Activated CD4-positive, alpha-beta T cell treated with anti-CD3 and anti-CD28 coated beads, Interleukin-2, Interleukin-4, amounts not matched to agents 100 ng/mL and 50 ng/mL, durations not matched to agents 16 hours and 8 hours (primary cell): ENCODE data around the gene DPYSL3.
"Not testable (repeated sequence)": the region's sequence is repeated elsewhere in the genome, so short reads cannot be mapped to it uniquely, and the experiment has no call there.

Experiments
- DNase-seq: peaks from one replicate; pipeline ENCODE4 v3.0.0-alpha.2; 2020; ENCODE audit warnings: low spot score

DPYSL3 gene

DNA sequence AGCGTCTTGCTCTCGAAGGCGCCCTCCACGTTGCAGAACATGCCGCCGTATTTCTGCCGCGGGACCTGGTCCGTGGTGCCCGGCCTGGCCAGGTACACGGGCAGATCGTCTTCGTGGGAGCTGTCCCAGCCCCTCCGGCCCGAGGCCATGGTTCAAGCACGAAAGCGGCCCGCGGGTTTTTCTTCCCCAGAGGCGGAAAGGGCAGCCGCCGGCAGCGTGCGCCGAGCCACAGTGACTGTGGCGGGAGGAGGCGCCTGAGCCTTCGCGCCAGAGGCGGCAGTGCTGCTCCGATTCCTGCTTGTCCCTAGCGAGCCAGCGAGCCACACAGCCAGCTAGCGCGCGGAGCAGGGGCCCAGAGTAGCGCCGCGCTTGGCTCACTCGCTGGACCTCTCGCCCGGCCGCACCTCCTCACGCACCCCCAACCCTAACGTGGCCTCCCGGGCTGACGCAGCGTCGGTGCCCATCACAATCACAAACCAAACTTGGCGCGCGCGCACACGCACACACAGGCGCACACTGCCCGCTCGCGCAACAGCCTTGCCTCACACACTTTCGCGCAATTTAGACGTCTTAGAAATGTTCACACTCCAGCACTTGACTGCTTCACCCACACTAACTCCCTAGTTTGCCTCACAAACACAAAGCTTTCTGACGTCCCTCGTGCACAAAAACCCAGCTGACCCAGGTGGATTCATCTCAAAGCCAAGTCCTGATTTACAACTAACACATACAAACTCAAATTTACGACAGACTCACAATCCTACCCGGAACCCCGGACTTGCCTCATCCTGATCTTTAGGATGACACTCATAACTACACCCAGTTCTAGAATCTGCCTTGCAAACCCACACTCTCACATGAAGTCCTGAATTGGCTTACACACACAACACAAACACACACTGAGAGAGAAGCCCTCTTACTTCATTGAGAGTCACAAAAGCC, at the start of gene DPYSL3:
DPYSL3 (minus strand) TSS at position 359 of the 942 bp plus-strand sequence; CDS start at position 149, 210 bp downstream.
- no peak for DNase-seq

- DNase-seq, result no peak
Observed at GRCh38 chr5:147558826-147559225, 49.0 kb upstream of the DPYSL3 start.

DNA sequence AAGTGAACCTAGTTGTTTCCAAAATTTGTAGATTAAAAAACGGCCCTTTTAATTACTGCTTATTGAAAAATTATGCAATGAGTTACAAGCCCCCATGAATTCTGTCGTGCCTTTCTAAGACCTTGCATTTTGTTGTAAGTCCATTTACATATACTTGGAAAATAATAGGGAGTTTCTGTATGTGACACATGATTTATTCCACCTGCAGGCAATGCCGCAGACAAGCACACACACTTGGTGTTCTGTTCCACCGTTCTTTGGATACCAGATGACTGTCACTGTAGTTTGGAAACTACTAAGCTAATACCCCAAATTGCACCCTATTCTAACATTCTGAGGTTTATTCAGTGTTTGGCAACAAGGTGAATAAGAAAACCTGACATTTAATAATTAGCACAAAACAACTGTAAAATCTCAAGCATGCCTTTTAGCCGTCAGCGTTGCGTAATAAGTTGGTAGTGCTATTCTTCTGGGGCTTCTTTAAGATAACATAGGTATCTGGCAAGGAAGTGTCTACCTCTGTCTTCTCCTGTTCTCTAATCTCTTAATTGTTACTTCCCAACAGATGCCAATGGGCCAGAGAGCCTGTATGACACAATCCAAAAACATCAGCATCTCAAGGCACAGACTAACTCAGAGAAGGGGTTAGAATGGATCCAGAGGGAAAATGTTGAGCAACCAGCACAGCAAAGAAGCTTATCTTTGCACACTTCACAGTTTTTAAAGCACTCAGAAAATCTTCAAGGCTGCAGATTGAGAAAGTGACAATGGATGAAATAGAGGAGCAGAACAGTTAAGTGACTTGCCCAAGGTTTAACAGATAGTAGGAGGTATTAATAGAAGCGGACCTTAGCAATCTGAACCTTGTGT, 48.2 kb upstream of the DPYSL3 start:
- no peak for DNase-seq

DNA sequence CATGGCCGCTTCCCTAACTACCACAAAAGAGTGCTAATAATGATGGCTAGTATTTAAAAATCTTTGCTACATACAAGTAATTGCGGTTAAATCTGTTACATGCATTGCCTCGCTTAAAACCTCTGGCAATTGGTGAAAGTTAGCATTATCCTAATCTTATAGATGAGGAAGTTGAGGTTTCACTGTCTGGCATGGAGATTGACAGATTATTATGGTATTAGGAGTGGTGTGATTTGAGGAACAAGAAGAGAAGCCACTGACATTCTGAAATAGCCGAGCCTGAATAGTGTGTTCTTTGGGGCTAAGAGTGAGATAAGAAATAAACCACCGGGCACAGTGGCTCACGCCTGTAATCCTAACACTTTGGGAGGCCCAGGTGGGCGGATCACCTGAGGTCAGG, 45.3 kb upstream of the DPYSL3 start:
- no peak for DNase-seq

DNA sequence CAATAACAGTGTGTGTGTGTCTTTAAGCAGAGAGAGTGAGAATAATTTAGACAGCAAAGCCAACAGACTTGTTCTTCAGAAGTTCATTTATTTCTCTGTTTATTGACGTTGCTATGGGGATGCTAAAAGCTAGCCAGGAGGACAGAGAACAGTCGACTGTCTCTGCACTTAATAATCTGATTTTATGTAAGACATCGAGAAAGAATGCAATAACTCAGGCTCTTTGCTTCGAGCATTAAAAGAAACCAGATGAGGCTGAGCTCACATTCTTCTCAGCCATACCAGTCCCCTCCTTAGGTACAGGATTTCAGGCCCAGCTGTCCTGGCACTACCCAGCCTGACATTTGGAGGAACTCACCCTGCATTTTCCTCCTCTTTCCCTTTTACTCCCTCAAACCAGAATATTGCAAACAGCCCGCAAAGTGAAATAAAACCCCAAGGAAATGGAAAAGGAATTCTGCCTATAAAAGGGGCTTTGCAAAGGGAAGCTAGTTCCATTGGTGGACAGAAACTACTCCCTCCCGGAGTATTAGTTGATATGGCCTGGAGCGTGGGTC, 44.5 kb upstream of the DPYSL3 start:
- DNase-seq, result no peak

DNA sequence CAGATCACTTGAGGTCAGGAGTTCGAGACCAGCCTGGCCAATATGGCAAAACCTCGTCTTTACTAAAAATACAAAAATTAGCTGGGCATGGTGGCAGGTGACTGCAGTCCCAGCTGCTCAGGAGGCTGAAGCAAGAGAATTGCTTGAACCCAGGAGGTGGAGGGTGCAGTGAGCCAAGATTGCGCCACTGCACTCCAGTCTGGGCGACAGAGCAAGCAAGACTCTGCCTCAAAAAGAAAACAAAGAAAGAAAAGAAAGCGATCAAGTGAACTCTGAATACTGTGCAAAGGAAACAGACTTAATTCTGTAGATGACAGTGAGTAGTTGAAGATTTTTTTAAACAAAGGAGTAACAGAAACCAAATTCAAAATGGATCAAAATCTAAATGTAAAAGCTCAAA, 43.9 kb upstream of the DPYSL3 start:
- DNase-seq, result not testable (repeated sequence)

DNA sequence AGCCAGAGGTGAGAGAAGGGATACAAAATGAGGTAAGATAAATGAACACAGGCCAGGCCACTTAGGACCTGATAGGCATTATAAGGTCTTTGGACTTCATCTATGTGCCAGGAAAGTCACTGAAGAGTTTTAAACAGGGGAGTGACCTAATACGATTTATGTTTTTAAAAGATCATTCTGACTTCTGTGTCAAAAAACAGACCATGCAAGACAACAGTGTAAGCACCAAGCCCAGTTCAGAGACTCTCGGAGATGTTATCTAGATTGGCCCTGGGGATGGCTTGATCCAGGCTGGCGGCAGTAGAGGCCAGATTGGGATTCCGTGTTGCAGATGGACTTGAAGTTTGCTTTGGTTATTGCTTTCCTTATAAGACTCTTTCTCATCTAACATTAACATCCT, 43.0 kb upstream of the DPYSL3 start:
- no peak for DNase-seq

DNA sequence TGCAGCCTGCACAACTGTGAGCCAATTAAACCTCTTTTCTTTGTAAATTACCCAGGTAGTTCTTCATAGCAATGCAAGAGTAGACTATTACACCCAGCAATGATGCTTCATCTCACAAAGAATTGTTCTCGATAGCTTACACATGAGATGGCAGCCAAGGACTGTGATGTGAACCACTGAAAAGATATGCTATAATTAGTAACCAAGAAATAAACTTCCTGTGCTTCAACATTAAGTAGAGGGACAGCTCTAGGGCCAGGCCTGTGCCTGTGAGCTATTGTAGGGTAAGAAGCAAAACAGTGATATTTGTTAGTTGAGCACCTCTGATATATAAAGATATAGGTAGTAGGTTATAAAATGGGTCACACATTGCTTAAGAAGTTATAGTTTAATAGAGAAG, 41.8 kb upstream of the DPYSL3 start:
- DNase-seq, result no peak

- no peak for DNase-seq
Observed at GRCh38 chr5:147547730-147548129, 37.9 kb upstream of the DPYSL3 start.

DNA sequence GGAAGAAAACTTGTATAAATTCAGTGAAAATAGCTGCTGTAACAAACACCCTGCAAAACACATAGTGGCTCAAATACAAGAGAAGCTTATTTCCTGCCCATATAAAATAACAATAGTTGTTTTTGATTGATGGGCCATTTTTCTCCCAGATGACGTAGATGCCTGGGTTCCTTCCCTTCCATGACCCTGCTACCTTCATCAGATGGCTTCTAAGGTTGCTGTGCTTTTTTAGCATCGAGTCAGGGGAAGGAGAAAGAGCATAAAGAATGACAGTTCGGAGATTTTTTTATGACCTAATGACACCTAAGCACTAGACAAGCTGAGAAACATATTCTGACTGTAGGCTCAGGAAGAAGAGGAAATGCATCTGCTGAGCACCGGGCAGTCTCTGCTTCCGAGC, 34.7 kb upstream of the DPYSL3 start:
- DNase-seq, result no peak

DNA sequence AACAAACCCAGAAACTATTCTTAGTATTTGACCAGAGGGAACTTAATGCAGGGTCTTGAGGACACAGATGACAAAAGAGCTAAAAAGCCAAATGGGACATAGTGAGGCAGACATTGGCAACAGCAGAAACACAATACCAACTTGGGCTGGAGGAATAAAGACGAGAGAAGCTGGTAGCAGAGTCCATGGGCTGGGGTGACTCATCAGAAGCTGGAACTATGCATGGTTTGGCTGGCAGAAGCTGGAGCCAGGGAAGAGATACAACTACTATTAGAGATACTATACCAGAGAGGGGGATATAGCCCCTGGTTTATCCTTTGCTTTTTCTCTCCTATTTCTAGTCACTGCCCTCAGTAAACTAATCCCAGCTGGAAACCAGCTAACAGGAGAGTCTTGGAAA, 29.2 kb upstream of the DPYSL3 start:
- DNase-seq, result no peak

DNA sequence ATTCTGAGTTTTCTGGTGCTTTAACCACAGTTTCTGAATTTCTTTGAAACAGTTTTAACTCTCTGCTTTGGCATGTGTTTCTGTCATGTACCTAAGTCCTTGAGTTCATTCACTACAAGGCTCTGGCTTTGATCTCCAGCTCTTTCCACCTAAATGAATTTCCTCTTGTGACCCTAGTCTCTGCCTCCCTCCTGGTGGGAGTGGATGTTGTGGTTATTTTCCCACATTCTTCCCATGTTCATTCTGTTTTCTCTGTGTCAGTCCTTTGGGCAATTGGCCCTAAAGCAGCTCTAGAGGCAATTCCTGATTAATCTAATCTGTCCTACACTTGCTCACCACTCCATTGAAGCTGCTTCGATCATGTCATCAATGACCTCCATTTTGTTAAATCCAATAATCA, 28.4 kb upstream of the DPYSL3 start:
- DNase-seq, result no peak

- no peak for DNase-seq
Observed at GRCh38 chr5:147534172-147534951, 24.5 kb upstream of the DPYSL3 start.

DNA sequence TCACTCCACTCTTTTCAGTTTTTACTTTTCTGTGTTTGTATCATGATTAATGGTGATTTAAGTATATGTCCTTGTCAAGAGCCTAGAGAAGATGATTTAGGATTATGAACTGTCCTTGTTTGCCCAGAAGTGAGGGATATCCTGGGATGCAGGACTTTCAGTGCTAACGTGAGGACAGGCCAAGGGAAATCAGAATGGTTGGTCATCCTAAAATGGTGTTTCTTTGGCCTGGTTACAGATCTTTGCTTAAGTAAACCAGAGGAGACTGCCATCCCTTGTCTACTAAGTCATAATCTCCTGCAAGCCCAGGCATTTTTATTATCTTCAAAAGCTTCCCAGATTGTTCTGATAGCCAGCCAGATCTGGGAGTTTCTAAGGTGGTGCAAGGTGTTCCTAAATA, 22.3 kb upstream of the DPYSL3 start:
- no peak for DNase-seq

- DNase-seq, result no peak
Observed at GRCh38 chr5:147530530-147531389, 20.9 kb upstream of the DPYSL3 start.

DNA sequence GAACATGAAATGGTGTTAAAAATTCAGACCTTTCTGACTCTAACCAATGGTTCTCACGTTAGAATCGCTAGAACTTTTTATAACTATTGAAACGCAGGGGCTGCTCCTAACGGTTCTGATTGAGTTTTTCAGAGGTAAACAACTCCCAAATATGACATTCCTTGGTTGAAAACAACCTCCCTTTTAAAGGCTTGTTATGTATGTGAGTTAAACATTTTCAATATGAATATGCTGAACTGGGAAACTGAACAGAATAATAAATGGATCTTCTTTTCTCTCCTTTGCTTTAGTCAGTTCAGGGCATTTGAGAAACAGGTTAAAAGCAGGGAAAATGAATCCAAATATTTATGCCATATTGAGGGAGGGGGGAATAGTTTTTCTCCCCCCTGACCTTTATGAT, 13.2 kb upstream of the DPYSL3 start:
- no peak for DNase-seq

DNA sequence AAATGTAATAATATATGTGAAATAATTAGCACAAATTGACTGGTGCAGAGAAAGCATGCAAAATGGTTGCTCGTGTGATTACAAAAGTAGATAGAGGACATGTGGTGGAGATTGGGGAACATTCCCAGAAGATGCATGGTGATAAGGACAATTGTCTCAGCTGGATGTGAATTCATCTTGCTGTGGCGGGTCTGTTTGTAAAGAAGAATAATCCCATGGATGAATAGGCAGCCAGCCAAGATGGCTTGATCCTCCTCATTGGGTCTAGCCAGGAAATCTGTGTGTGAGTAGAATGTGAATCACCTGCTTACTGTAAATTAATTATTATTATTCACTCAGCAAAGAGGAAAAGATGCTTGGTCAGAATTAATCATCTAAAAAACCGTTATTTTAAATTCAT, 12.6 kb upstream of the DPYSL3 start:
- DNase-seq, result no peak

DNA sequence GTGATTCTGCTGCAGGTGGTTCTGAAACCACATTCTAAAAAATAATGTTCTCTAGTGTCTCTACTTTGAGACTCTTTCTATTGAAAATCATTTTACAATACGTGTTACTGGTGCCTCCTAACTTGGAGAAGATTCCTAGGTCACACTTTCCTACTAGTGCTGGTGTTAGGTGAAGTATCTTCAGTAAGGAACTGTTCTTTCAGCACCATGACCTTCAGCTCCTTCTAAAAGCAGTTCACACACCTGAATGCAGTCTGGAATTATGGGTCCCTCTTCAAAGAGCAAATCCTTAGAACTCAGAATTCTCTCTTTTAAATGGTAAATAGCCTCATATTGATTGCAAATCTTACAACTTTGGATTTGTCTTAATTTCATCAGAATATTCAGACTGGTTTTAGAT, 10.6 kb upstream of the DPYSL3 start:
- no peak for DNase-seq

DNA sequence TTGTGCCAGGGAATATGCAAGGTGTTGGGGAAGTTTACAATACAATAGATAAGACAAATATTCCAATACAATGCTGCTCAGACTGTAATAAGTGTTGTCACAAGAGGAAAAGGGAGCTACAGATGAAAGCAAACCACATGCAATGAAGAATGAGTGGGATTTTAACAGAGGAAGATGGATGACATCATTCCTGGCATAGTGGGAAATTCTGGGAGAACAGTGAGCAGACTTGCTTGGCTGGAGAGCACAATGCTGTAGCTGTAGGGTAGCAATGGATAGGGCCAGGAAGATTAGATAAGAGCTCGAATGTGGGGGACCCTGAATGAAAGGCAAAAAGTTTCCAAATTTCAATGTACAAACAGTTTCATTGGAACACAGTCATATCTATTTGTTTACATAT, 9.5 kb upstream of the DPYSL3 start:
- DNase-seq, result no peak

GRCh38 chr5:147517383-147517782, 7.5 kb upstream of the DPYSL3 start:
- no peak for DNase-seq

DNA sequence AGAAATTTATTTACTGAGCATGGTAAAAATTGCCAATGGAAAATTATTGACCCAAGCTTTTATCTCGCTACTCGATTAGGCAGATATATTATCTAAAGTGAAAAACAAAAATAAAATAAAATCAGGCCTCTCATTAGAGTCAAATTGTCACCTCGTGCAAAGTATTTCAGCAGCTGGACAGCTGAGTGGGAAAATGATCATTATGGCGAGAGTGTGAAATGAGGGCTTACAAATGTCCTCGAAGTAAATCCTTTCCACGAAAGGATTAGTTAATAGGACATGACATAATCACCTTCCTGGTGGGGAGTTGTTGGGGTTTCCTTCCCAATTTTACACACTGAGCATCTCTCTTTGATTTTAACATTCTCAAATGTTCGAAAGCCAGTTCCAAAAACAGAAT, 5.4 kb upstream of the DPYSL3 start:
- DNase-seq, result no peak
